ENCODE data around the gene AFP.

The AFP gene

DNA sequence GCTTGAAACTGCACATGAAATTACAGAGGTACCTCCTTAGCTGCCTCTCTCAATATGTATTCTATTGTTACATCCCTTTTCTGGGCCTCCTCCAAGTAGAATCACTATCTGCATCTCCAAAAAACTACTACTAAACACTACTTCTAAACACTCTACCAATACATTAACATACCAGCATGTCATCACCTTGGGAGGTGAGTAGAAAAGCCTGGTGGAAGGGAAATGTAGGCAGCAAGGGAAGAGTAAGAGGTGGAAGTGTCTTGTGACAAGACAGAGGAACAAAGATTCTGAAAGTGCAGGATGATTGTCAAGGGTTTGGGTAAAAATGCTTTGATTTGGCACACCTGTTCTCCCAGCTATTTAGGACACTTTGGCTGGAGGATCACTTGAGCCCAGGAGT lies 49.1 kb downstream of the AFP start:
- H3K4me3 ChIP-seq (ENCODE audit: low read length): no peak overlapping the region
- no peak for TF ChIP-seq CTCF (conservative IDR thresholded peaks at IDR 0.05; ENCODE audit: low read length)
- DNase-seq (ENCODE audit: low read depth): no peak

GRCh38 chr4:73485596-73485995 lies 49.6 kb downstream of the AFP start:
- H3K4me3 ChIP-seq (ENCODE audit: low read length): no peak overlapping the region
- no peak for DNase-seq (ENCODE audit: low read depth)

GRCh38 chr4:73486497-73486896 lies 50.5 kb downstream of the AFP start:
- no peak for DNase-seq (ENCODE audit: low read depth)

More at GRCh38 chr4:73485596-73485995, 49.6 kb downstream of the AFP start:
- TF ChIP-seq CTCF (conservative IDR thresholded peaks at IDR 0.05; ENCODE audit: low read length): no peak

DNA sequence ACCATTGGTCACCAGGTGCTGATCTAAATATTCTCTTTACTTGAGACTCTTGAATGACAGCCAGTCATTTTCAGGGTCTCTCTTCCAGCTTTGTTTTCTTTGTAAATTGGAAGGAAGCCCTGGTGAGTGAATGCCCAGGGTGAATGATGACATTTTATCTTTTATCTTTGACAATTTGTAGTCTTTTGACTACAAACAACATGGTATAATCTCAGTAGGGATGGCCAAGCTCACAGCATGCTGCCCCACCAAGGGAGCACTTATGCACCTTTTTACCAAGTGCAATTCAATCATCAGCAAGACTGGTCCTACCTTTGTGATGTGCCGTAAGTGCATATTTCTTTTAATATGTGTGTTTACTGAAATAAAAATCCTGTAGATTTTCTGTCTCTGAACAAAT lies 51.2 kb downstream of the AFP start:
- DNase-seq (ENCODE audit: low read depth): no peak
- no peak for TF ChIP-seq CTCF (conservative IDR thresholded peaks at IDR 0.05; ENCODE audit: low read length)
- no peak overlapping the region for H3K4me3 ChIP-seq (ENCODE audit: low read length)

More at GRCh38 chr4:73486497-73486896, 50.5 kb downstream of the AFP start:
- H3K4me3 ChIP-seq (ENCODE audit: low read length): no peak overlapping the region
- no peak for TF ChIP-seq CTCF (conservative IDR thresholded peaks at IDR 0.05; ENCODE audit: low read length)

- TF ChIP-seq CTCF (conservative IDR thresholded peaks at IDR 0.05; ENCODE audit: low read length): no peak
- H3K4me3 ChIP-seq (ENCODE audit: low read length): no peak overlapping the region
- DNase-seq (ENCODE audit: low read depth): peak; percentile 5
Measured at GRCh38 chr4:73499996-73500765, 64.2 kb downstream of the AFP start.

DNA sequence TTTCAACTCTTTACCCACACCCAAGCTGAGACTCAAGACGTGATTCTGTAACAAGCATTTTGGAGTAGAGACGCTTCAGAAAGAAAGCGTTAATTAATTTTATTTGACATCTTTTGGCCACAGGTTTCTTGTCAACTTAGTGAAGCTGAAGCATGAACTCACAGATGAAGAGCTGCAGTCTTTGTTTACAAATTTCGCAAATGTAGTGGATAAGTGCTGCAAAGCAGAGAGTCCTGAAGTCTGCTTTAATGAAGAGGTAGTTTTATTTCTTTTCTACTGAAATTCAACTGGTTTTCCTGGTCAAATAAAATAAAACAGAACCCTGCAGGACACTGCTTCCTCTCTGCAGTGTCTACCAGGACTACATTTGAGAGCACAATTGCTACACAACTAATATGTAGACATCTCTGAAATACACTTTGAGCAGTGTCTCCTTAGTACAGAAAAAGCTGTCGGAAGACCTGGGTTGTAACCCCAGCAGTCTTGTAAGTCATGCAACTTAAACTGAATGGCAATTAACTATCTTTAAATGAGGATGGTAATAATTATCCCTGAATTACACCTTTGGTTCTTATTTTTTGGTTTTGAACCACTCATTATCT lies 65.7 kb downstream of the AFP start:
- TF ChIP-seq CTCF (conservative IDR thresholded peaks at IDR 0.05; ENCODE audit: low read length): no peak
- no peak for DNase-seq (ENCODE audit: low read depth)
- no peak overlapping the region for H3K4me3 ChIP-seq (ENCODE audit: low read length)

- no peak for TF ChIP-seq CTCF (conservative IDR thresholded peaks at IDR 0.05; ENCODE audit: low read length)
- no peak for DNase-seq (ENCODE audit: low read depth)
- H3K4me3 ChIP-seq (ENCODE audit: low read length): no peak overlapping the region
Measured at GRCh38 chr4:73505567-73505966, 69.5 kb downstream of the AFP start.

All from AG10803 (cell line).